ENCODE measurements around the gene ALDH1A3.

ALDH1A3 gene

DNA sequence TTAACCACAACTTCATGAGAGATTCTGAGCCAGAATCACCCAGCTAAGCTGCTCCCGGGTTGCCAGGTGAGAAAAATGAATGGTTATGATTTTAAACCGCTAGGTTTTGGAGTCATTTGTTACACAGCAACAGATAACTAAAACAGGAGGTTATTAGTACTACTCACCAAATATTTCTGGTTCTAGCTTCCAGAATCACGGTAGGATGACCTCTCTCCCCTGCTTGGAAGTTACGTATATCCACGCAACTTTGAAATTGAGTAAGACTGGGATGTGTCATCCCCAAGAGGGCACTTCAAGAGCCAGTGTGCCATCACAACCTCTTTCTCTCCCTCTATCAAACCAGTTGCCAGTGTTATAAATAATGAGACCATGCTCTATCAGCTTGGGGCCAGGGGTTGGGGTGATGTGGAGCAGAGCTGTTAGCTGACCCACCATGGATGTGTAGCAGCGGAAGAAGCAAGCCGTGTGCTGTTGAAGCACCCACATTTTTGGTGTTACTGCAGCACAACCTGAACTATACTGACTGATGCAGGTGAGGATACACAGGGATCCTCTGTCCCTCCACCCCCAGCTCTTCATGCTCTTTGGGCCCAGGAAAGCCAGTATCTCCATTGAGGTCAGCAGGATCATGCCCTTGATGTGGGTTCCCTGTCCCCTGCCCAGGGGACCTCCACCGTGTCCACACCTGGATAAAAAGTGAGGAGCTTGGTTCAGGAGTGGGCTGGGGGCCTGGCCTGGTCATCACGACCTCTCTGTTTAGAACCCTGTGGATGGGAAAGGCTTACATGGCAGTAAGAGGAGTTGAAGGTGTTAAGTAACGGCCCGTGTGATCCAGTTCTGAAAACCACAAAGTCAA lies 19.4 kb upstream of the ALDH1A3 start:
- DNase-seq (ENCODE audit: low read depth) = no peak

DNA sequence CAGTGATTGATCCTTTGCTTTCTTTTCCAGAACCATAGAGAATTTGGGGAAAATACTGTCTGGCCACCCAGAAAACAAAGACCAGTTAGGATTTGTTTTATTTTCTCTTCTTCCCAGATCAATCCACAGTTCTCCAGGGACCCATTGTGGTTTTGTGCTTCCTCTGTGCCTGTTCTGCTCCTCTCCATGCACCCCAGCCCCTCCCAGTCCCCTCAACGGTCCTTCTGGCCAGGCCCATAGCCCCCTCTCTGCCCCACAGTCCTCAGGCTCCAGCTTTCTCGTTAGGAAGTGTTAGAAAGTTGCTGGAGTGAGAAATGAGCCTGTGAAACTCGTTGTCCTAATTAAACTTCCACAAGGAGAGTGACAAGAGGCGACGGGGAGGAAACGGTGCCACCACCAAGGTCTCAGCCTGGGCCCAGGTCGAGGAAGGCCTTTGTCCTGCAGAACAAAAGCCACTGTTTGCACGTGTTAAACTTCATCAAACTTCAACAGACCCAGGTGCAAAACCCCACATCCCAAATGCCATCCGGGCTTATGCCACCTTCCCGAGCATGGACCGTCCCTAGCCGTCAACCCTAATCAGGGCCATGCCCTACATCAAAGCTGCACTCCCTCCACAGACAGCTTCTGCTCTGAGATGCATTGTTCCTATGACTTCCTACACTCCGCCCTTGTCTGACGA lies 18.7 kb upstream of the ALDH1A3 start:
- DNase-seq (ENCODE audit: low read depth) = no peak

DNA sequence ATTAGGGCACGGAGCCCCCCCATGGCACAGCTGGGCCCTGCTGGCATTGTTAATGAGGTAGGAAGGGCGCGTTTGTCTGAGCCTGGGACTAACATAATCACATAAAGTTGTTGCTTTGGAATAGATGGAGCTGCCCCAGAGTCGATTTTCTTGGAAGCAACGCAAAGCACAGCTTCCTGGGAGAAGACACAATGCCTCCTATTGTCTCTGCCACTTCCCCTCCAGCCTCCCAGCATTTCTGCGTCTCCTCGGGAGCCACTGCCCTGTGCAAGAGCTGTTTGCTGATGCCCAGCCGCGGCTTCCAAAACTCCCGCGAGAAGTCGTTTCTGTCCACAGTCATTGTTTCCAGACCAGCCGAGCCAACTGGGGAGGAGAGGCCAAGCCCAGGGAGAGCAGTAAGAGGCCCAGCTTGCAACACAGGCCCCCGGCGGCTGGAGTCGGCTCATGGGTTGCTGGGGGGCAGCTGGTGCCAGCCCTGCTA lies 18.1 kb upstream of the ALDH1A3 start:
- DNase-seq (ENCODE audit: low read depth) = no peak

DNA sequence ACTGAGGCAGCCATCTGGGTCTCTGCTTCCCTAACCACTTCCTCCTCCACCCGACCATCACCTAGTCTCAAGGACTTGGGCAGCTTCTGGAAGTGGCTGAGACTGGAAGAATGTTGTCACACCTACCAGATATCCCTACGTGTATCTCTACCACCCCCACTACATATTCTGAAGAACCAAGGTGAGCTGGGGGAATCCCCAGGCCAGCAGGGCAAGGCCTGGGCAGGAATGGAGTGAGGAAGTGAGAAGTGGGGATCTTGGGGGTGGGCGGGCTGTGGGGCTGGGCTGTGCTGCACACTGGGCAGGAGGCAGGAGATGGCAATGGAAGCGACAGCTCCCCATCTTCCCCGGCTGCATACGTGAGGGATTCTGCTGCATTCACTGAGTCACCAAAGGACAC lies 17.5 kb upstream of the ALDH1A3 start:
- DNase-seq (ENCODE audit: low read depth) = no peak

DNA sequence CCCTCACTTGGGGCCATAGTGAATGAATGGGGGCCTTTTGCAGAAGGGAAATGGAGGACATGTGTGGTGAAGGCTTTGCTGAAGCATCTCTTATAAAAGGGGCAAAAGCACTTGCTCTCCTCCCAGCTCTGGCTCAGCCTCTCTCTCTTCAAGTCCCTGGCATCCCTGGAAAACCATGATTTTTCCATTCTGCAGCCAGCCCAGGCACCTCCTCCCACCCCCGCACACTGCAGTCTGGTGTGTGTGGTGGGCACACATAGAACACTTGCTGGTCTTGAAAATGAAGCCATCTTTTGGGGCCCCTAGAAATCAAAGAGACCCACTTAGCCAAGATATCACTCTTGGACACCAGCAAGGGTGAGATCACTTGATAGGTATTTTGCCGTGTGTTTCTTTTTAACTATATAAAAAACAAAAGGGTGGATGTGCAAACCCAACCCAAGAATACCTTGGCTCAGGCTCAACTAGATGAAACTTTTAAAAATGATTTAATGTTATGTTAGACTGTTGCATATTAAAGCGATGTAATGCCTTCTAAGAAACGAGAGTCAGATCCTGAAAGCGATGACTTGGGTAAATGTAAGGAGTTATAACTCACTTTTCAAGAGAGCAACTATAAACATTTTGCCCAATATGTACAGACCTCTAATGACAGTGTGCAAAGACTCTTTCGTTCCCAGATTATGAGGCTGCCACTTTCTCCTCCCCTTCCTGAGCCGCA lies 16.4 kb upstream of the ALDH1A3 start:
- no peak for DNase-seq (ENCODE audit: low read depth)

DNA sequence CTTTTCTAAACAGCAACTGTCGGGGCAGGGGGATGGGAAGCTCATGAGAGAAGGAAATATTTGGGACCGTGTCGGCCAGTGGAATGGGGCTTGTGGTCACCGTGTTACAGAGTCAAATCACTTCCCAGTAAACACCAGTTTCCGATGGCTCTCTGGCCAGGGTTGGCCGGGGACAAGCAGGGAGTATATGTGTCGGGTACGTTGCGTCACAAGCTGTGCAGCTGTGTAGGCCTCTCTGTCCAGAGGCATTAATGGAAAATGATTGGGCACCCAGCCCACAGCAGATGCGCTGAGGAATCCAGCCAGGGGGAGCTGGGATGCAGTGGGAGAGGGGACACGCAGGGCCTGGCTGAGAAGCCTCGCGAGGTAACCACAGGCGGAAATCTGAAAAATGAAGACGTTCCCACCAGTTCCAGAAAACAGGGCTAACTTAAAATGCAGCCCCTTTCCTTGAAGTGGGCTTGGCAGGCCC lies 15.8 kb upstream of the ALDH1A3 start:
- DNase-seq (ENCODE audit: low read depth) = no peak

DNA sequence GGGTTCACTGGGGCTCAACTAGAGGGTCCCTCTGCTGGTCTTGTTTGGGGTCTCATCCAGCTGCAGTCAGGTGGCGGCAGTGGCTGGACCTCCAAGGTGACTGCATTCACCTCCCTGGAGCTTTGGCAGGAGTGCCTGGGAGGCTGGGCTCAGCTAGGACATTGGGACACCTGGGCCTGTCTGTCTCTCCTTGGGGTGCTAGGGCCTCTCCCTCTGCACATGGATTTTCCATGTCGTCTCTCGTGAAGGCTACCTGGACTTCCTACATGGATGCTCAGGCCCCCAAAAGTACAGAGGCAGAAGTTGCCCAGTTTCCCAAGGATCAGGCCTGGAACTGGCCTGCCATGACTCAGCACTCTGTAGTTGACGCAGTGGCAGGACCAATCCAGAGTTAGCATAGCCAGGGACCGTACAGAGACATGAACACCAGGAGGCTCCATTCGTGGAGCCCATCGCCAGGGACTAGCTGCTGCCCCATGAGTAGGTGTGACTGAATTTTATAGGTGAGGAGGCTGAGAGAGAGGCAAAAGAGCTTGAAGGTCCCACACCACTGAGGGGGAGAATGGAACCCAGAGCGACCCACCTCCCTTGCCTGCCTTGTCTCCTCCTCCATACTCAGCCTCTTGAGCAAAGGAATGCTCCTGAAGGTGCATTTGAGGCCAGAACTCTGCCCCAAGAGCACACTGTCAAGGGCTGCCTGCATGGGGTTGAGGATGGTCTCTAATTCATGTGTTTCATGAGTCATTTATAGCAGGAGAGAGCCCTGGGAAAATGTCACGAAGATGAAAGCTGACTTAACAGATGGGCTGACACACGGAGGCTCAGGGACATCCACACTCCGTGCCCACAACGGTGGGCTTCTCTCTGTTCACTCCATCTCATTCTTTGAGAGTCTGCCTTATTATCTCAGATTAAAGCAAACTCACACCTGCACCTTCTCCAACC lies 13.0 kb upstream of the ALDH1A3 start:
- no peak for DNase-seq (ENCODE audit: low read depth)

DNA sequence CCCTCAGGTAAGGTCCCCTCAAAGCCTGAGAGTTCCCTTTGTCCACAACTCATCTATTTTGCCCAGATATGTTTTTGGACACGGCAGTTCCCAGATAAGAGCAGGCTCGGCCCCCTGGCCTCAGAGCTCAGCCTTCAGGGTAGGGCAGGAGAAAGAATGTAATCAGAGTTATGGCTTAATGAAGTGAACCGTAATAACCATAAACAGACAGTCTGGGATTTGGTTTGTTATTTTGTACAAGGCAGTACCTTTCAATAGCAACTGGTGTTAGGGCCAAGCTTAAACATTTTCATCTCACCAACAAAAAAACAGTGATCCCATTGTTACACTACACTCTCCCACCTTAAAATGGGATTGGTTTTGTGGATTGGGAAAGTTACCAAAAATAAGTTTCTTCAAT lies 12.2 kb upstream of the ALDH1A3 start:
- DNase-seq (ENCODE audit: low read depth) = no peak

DNA sequence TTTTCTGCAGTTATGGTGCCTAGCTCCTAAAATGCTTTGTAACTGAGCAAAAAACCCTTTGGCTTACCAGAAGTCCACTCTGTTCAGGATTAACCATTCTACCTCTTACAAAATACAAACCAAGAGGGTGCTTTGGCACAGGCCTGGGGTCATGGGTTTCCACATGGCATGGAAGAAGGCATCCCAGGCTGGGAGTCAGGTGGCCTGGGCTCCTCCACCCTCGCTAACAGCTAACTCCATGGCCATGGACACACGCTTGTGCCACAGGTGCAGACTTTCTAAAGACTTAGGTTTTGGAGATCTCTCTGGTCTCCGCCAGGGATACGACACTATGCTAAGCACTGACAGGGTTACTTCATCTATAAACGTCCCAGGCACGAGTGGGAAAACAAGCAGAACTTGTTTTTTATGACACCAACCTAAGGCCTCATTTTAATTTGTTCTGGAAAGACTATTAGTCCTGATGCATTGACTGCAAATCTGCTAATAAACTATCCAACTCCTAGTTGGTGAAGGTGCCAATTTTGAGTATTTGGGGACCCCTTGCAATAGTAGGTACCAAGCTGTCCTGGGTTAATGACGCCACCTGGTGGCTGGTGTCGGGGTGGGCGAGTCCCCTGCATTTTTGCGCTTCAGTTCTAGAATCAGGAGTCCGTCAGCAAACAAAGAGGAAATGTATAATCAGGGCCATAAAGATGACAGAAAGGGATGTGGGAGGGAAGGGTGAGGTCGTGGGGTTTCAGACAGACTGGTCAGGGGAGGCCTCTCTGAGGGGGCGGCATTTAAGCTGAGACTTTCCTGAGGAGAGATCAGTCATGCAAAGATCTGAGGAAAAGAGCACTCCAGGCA lies 10.3 kb upstream of the ALDH1A3 start:
- no peak for DNase-seq (ENCODE audit: low read depth)

DNA sequence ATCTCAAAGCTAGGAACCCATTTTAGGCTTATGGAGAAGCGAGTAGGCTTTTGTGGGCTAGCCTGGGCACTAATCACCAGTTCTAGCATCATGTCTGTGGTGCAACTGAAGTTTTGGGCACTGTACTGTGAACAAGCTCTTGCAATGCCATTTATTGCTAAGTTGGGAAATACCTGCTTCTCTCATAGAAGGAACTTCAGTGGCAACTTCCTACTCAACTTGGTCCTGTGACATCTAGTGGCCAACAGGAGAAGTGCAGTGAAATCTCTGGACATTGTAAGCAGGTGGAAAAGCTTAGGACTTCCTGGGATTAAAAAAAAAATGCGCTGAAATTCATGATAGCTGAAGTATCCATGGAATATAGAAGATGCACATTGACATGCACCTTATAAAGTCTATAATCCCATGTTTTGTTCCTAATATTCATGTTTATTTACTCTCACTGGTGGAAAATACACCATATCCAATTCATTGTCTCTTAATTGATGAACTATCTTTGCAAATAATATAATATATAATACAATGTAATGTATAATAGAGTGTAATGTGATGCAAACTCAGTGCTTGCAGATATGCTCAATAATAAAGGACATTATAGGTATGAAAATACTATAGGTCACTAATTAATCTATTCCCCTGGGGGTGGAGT lies 6.5 kb upstream of the ALDH1A3 start:
- DNase-seq (ENCODE audit: low read depth) = peak; percentile 20

DNA sequence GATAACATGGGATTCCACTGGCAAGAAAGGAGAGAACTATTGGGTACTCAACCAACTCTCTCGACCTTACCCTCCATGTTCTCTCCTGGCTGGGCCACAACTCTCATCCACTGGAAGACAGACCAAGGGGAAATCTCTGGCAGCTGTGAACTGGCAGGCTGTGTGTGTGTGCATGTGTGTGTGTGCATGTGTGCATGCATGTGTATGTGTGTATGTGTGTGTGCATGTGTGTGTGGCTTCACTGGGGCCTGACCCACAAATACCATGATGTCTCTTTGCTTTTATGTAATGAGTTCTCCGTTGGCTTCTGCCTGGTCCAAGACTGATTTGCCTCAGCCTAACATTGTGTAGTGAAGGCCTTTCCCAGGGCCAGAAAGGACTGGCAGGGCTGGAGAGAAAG lies 4.1 kb upstream of the ALDH1A3 start:
- no peak for DNase-seq (ENCODE audit: low read depth)

DNA sequence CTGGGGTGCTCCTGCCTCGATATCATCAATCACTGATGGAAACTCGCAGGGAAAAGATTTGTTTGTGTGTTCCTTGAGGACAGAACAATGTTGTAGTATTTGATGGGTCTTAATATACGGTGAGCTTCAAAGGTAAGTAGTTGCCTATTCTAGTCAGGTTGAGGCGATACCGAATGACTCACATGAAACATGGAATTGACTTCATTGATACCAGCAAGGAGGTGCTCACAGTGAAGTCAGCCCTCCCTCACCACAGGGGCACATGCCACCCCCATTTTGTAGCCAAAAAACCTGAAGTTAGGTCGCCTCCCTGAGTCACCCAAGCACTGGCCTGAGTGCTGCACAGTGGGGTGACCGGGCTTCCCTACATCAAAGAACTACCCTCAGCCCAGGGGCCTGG lies 3.7 kb upstream of the ALDH1A3 start:
- no peak for DNase-seq (ENCODE audit: low read depth)

DNA sequence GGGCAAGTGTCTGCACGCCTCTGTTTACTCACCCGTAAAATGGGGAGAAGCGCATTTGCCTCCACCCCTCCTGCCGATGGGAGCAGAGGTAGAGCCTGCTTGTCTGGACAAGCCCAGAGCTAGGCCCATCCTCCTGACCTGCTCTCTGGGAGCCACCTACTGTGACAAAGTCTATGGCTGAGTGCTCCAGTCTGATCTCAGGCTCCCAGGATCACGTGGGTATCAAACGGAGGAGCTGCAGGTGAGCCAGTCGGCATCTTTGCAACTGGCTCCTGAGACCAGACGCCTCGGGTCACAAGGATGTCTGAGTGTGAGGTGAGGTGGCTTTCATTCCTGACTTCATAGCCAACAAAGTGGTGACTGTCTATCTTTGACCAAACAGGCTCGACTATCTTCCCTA lies 2.1 kb upstream of the ALDH1A3 start:
- DNase-seq (ENCODE audit: low read depth) = no peak

DNA sequence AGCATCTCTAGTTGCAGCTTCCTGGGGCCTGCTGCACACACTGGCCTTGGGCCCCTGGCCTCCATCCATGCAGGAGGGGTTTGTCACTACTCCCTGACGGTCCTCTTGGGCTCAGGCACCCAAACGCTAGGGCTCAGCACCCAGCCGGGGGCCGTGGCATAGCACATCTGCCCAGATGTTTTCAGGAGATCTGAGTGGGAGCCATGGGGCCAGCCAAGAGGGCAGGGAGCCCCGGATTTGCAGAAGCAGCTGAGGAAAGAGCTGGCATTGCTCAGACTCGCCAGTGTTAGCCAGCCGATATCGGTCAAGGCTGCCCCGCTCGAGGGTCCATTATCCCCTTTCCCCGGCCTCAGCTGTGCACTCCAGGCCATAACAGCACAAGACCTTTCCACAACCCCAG lies 1.5 kb upstream of the ALDH1A3 start:
- no peak for DNase-seq (ENCODE audit: low read depth)

DNA sequence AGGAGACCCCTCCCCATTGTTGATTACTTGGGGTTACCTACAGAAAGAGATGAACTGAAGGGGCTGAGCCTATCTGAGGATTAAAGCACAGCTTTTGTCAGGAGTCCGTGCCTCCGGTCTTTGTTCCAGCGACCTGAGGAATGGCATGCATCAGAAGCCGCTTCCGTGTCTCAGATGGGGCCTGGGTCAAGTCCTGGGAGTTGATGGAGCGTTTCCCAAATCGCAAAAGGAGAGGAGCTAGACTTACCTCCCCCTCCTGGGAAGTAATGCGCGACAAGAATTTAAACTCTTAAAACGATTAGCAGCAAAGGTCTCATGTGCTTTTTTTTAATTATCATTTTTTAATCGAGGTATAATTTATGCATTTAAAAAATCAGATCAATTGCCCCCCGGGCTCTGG lies 983 bp upstream of the ALDH1A3 start:
- no peak for DNase-seq (ENCODE audit: low read depth)

DNA sequence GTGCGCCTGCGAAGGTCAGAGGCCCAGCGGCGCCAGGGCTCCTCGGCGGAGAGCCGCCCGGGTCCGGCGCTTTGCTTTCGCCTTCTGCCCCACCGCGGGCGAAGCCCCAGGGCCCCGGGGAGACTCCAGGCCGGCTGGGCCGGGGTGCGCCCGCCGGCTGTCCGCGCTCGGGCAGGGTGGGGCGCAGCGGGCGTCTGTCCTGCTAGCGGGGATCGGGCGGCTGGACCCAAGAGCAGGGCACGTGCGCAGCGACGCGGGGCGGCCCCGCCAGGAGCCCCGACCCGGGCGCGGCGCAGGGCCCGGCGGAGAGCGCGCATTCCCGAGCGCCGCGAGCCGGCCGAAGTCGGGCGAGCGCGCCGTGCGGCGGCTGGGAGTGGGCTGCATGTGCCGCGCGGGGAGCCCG lies 569 bp upstream of the ALDH1A3 start:
- DNase-seq (ENCODE audit: low read depth) = no peak

DNA sequence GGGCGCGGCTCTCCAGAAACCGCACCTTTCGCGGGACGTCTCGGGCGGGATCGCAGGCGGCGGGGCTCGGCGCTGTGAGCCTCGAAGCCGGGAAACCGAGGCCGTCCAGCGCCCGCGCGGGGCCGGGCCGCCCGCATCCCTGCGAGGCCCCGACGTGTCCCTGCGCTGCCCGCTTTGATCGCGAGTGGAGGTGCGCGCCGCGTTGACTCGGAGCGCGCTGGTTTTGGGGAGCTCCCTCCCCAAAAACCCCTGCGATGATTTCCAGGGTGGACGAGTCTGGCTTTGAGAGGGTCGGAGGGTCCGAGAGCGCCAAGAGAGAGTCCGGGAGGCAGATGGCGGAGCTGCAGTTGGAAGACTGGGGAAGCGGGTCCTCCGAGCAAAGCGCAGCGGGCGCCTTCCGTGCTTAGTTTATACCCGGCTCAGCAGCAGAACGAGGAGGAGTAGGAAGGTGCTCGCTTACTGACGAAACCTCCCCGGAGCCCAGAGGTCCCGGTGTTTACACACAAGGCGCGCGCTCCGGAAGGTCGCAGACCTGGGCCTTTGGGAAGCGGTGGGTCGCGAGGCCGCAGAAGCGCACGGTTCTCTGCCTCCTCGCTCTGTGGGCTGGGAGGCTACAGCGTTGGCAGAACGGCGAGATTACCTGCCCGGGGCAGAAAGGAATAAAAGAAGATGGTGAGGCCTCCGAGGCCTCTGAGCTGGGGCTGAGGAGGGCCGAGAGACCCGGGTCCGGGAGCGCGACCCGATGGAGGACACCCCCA lies 687 bp downstream of the ALDH1A3 start:
- DNase-seq (ENCODE audit: low read depth) = no peak

DNA sequence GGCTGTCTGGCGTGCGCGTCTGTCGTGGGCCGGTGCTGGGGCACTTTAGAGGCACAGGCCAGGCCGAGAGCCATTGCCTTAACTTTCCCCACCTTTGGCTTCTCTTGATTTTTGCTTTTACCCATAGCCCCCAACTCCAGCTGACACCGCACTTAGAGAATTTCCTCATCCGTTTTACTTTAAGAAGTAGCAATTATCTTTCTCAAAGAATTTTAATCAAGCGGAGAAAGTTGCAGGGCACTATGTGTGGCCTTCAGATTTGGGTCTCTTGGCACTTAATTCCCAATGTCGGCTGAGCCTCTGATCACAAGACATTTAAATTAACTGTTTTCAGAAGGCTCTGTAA lies 1.2 kb downstream of the ALDH1A3 start:
- DNase-seq (ENCODE audit: low read depth) = no peak

DNA sequence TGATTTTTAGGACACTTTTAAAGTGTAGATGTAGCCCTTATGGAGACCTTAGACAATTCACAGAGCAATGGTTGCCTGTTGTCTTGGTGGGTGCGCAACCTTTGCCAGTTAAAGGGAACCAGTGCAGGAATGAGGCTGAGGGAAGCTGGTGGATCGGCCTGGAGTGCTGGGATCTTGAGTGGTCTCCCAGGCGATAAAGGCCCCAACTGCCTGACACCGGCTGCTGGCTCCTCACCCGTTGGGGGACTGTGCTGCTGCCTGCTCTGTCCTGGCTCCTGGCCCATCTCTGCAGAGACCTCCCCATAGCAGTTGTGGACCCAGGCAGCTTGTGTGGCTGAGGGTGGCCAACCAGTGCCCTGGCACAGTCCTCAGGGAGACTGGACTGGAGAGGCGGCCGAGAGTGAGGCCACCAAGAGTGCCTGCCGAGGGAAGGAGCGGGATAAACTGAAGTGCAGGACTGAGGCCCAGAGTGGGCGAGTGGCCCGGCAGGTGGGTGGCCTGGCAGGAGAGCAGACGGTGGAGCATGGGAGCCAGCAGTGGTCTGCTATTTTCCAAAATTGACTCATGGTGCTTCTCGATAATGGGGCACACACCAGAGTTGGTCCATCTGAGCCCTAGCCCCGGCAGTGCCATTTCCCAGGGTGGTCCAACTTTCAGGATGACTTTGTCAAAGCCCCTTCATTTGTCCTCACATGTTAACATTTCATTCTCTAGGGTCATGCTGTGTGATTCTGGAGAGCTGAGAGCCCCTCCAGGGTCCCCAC lies 2.1 kb downstream of the ALDH1A3 start:
- no peak for DNase-seq (ENCODE audit: low read depth)
